K562 (cell line): ENCODE measurements around the gene FOXN3. TPM values are rescaled to one million over a fixed set of nuclear protein-coding genes. Genes with fewer than 3 reads are reported as not detected.

Experiments
- ATAC-seq: fragments of 200-7000 bp; cut with Tn5 transposase; 3 replicates; pipeline ENCODE4 v1.9.1; 2020; ENCODE audit warnings: moderate library complexity
- BruUV-seq: library from RNA; stranded (reverse); fragments of 400-500 nt; replicated peaks from 2 replicates; lab custom pipeline; 2021; lab: Mats Ljungman, UMichigan
- CTCF ChIA-PET: fragments of 300-600 bp; formaldehyde crosslinking; extraction: SDS; loops from one replicate; lab custom pipeline; 2021; ENCODE audit warnings: low intra/inter-chr PET ratio; lab: Yijun Ruan, JAX
- POLR2A ChIA-PET: fragments of 300-600, 350-650 bp; sonication (Branson Sonifier 250); formaldehyde crosslinking; extraction: SDS; loops from one replicate; lab custom pipeline; 2021; ENCODE audit warnings: antibody characterized with exemption, inconsistent platforms; lab: Yijun Ruan, JAX
- DNase-seq, 4 experiments: peaks; one replicate each; pipeline versions ENCODE4 v3.0.0 to v3.0.0-alpha.2; 2011 to 2018; ENCODE audit warnings: low spot score in 3 of 4, mixed read lengths in 3 of 4; ENCODE audit errors: extremely low read depth in 1 of 4
- FAIRE-seq: peaks from 2 replicates; lab custom pipeline; 2011; peaks lifted over from hg19 to GRCh38; lab: Jason Lieb, UNC
- H2AFZ ChIP-seq: 2 replicates; pipeline ENCODE4 v1.6.0; 2011; ENCODE audit warnings: low read depth, low read length, control low read depth, inconsistent platforms
- H3K27ac ChIP-seq: fragments of 200-600 bp; 3 replicates; pipeline ENCODE4 v1.8.0; 2011; ENCODE audit warnings: low read depth, mild to moderate bottlenecking, control low read depth, inconsistent platforms, low read length, moderate library complexity, mixed read lengths; ENCODE audit errors: extremely low read depth
- H3K27me3 ChIP-seq, 2 experiments: fragments of 300-600 bp in 1 of 2; 2 replicates in 1 of 2; 3 replicates in 1 of 2; pipeline versions ENCODE4 v1.6.0 to v1.8.0; 2011; ENCODE audit warnings: inconsistent platforms in 2 of 2, low read length in 2 of 2, mild to moderate bottlenecking in 1 of 2, mixed read lengths in 1 of 2, moderate library complexity in 1 of 2; ENCODE audit not compliant: control insufficient read depth in 2 of 2, insufficient read depth in 2 of 2
- H3K36me3 ChIP-seq: fragments of 300-600 bp; 3 replicates; pipeline ENCODE4 v1.8.0; 2011; ENCODE audit warnings: mild to moderate bottlenecking, low read length, inconsistent platforms; ENCODE audit not compliant: control insufficient read depth, insufficient read depth
- H3K4me1 ChIP-seq, 2 experiments: fragments of 200-600 bp in 1 of 2; replicated peaks in 1 of 2; 2 replicates in 1 of 2; 3 replicates in 1 of 2; pipeline versions ENCODE4 v1.5.1 to v1.8.0; 2011; ENCODE audit warnings: inconsistent platforms in 2 of 2, low read length in 2 of 2, mild to moderate bottlenecking in 1 of 2, mixed read lengths in 1 of 2, moderate library complexity in 1 of 2; ENCODE audit not compliant: control insufficient read depth in 2 of 2, insufficient read depth in 2 of 2
- H3K4me2 ChIP-seq: 2 replicates; pipeline ENCODE4 v1.6.1; 2011; ENCODE audit warnings: low read length, control low read depth, inconsistent platforms, mixed read lengths; ENCODE audit not compliant: insufficient read depth
- H3K4me3 ChIP-seq: fragments of 200-600 bp; sonication (generic), shearing (Covaris generic); 2 replicates; pipeline ENCODE4 v1.5.1; 2016; ENCODE audit warnings: control low read depth, inconsistent platforms
- H3K79me2 ChIP-seq: fragments of 200-600 bp; 3 replicates; pipeline ENCODE4 v1.8.0; 2011; ENCODE audit warnings: low read length, inconsistent platforms; ENCODE audit not compliant: control insufficient read depth, insufficient read depth
- H3K9ac ChIP-seq, 2 experiments: 2 replicates each; pipeline versions ENCODE4 v1.6.0 to v1.6.1; 2011; ENCODE audit warnings: low read depth in 2 of 2, low read length in 2 of 2, control low read depth in 1 of 2, inconsistent platforms in 1 of 2, mild to moderate bottlenecking in 1 of 2, mixed read lengths in 1 of 2; ENCODE audit not compliant: insufficient read depth in 1 of 2
- H3K9me1 ChIP-seq: one replicate; pipeline ENCODE4 v1.6.0; 2011; ENCODE audit warnings: inconsistent platforms, mild to moderate bottlenecking, low read length, moderate library complexity; ENCODE audit not compliant: control insufficient read depth, insufficient read depth
- H3K9me3 ChIP-seq: replicated peaks from 2 replicates; pipeline ENCODE4 v1.5.1; 2011; ENCODE audit warnings: low read depth, low read length, inconsistent platforms; ENCODE audit not compliant: control insufficient read depth, insufficient read depth
- H4K20me1 ChIP-seq: replicated peaks from 2 replicates; pipeline ENCODE4 v1.6.1; 2011; ENCODE audit warnings: low read length, inconsistent platforms, mixed read lengths; ENCODE audit not compliant: control insufficient read depth, insufficient read depth
- CBX1 ChIP-seq: sonication (generic); IDR thresholded peaks from 2 replicates; pipeline ENCODE4 v1.6.1; 2016; ENCODE audit warnings: antibody characterized with exemption, low read depth, mild to moderate bottlenecking
- CBX3 ChIP-seq, 2 experiments: IDR thresholded peaks; 1 replicate in 1 of 2; 2 replicates in 1 of 2; pipeline ENCODE4 v1.6.1; 2012; ENCODE audit warnings: inconsistent platforms in 2 of 2, low read length in 2 of 2, borderline replicate concordance in 1 of 2, control low read depth in 1 of 2
- E2F3 ChIP-seq: fragments of 250-450 bp; sonication (Bioruptor Pico); IDR thresholded peaks from 2 replicates; pipeline ENCODE4 v1.4.0; 2020; ENCODE audit warnings: mild to moderate bottlenecking
- KLF6 ChIP-seq: fragments of 250-450 bp; sonication (Bioruptor Pico); IDR thresholded peaks from 2 replicates; pipeline ENCODE4 v1.4.0; 2020; ENCODE audit warnings: mild to moderate bottlenecking, moderate library complexity, borderline replicate concordance
- MYNN ChIP-seq, 2 experiments: sonication (generic); formaldehyde crosslinking in 1 of 2; IDR thresholded peaks; 2 replicates each; pipeline versions ENCODE4 v1.5.0 to v1.6.1; 2016 to 2020; ENCODE audit warnings: antibody characterized with exemption in 1 of 2, missing genetic modification reagents in 1 of 2
- NFYB ChIP-seq: IDR thresholded peaks from 2 replicates; pipeline ENCODE4 v1.6.1; 2011; ENCODE audit warnings: mild to moderate bottlenecking, moderate library complexity; ENCODE audit not compliant: insufficient read length; ENCODE audit errors: extremely low read depth
- POLR3G ChIP-seq: IDR thresholded peaks from 2 replicates; pipeline ENCODE4 v1.6.1; 2011; ENCODE audit not compliant: insufficient read length, insufficient replicate concordance; ENCODE audit errors: extremely low read depth
- RBM22 ChIP-seq: fragments of 200-400 bp; formaldehyde crosslinking; IDR thresholded peaks from 2 replicates; pipeline ENCODE4 v1.6.1; 2018; ENCODE audit warnings: low read length, low read depth; ENCODE audit not compliant: poor library complexity, severe bottlenecking
- RBM25 ChIP-seq: fragments of 200-400 bp; formaldehyde crosslinking; IDR thresholded peaks from 2 replicates; pipeline ENCODE4 v1.6.1; 2018; ENCODE audit warnings: low read length, low read depth, moderate library complexity; ENCODE audit not compliant: severe bottlenecking
- STAT5B ChIP-seq: fragments of 250-450 bp; sonication (Bioruptor Pico); IDR thresholded peaks from 2 replicates; pipeline ENCODE4 v1.8.0; 2021; ENCODE audit warnings: mild to moderate bottlenecking, inconsistent platforms
- TARDBP ChIP-seq: fragments of 450-650 bp; IDR thresholded peaks from 2 replicates; pipeline ENCODE4 v1.6.1; 2016
- THRA ChIP-seq: fragments of 450-650 bp; IDR thresholded peaks from 2 replicates; pipeline ENCODE4 v1.6.1; 2017; ENCODE audit warnings: mild to moderate bottlenecking, moderate library complexity
- ZNF175 ChIP-seq: fragments of 200-800 bp; sonication (Bioruptor generic); IDR thresholded peaks from 2 replicates; pipeline ENCODE4 v1.6.1; 2016; ENCODE audit warnings: low read depth, mild to moderate bottlenecking, missing genetic modification characterization, missing compliant biosample characterization
- ZNF407 ChIP-seq: fragments of 450-650 bp; IDR thresholded peaks from 2 replicates; pipeline ENCODE4 v1.6.1; 2016; ENCODE audit warnings: low read depth
- ZNF444 ChIP-seq: fragments of 250-450 bp; sonication (Bioruptor Pico); IDR thresholded peaks from 2 replicates; pipeline ENCODE4 v1.4.0; 2020; ENCODE audit warnings: mild to moderate bottlenecking, moderate library complexity
- WGBS: fragments of 100-300 bp; shearing (Covaris generic); methylation state at CpG from one replicate; pipeline ENCODE4 v1.1.6; 2016; ENCODE audit warnings: low coverage, mixed read lengths; ENCODE audit not compliant: insufficient coverage; ENCODE audit errors: missing lambda C conversion rate; 5-methylcytosine and 5-hydroxymethylcytosine counted together
- in situ Hi-C: fragments of 300-500 bp; cut with MboI; formaldehyde crosslinking; loops from 4 replicates; pipeline ENCODE4 v1.15.0; 2018; ENCODE audit warnings: inconsistent platforms, mixed read lengths
- intact Hi-C: fragments of 100-400 bp; cut with micrococcal nuclease; formaldehyde crosslinking; loops from 2 replicates; pipeline ENCODE4 v1.14.2; 2022
- polyA plus RNA-seq, 8 experiments: library from polyadenylated mRNA; depleted of rRNA in 4 of 8; stranded (reverse) in 5 of 8; unstranded in 3 of 8; fragments of >200 nt; fragmentation: Nextera tagmentation in 2 of 8; fragmentation: Illumina TruSeq in 1 of 8; extraction: Ambion mirVana in 2 of 8; extraction: Trizol in 1 of 8; gene quantifications; 2 replicates each; pipeline versions ENCODE4 v1.2.1 to v1.2.3, GENCODE V29; 2011 to 2014; ENCODE audit warnings: inconsistent platforms in 1 of 8, missing spikeins in 1 of 8
- total RNA-seq, 7 experiments: library from RNA; depleted of rRNA in 6 of 7; stranded (reverse); fragments of >200 nt in 6 of 7; fragmentation: Illumina TruSeq in 2 of 7; extraction: Trizol in 2 of 7; gene quantifications; 2 replicates each; pipeline versions ENCODE4 v1.2.1 to v1.2.3, GENCODE V29; 2011 to 2021; ENCODE audit warnings: low replicate concordance in 1 of 7

FOXN3 gene
- total and polyA plus RNA-seq, 9 of the 15 experiments (the other 6 are each of a cell fraction or from before 2014, with no cell fraction given) = 0.07 to 1.3 (median 0.40) TPM

GRCh38 chr14:89227496-89227836 is 189.6 kb downstream of the FOXN3 start:
- ATAC-seq (no peak), DNase-seq (no peak), FAIRE-seq (no peak)
- Histone ChIP-seq H3K4me3 (no peak overlapping the region), H3K27ac (no peak overlapping the region), H4K20me1 (no peaks in the 10 kb centered on the region), H2AFZ (no peak overlapping the region), H3K9me3 (no peaks in the 10 kb centered on the region), H3K79me2 (no peaks in the 10 kb centered on the region), H3K4me1 (no peaks in the 10 kb centered on the region), H3K36me3 (no peaks in the 10 kb centered on the region), H3K4me2 (no peak overlapping the region), H3K27me3 (peaks cover 5 to 28% of the 10 kb centered on the region in 2 experiments; a peak in 3 of 5 replicates), H3K9me1 (no peaks in the 10 kb centered on the region), H3K9ac (no peak overlapping the region)
- BruUV-seq = no TSS peak
- in situ Hi-C loops (no loop called here), intact Hi-C loops (no loop called here)
- CTCF ChIA-PET = no interaction called here
- POLR2A ChIA-PET = interaction anchor here (1.0 kb wide), 1 partner anchor 572 kb away, joined by 3 read pairs; no protein-coding TSS in a partner anchor
- 0% methylated on average over 6 of the region's 8 CpGs for WGBS
- TF ChIP-seq ZNF175 = no peak
- no peak for TF ChIP-seq E2F3
- no peak for TF ChIP-seq ZNF407
- no peak for TF ChIP-seq STAT5B (CRISPR knock-in tag)
- TF ChIP-seq KLF6 (CRISPR knock-in tag) = no peak
- no peak for TF ChIP-seq ZNF444 (CRISPR knock-in tag)
- no peak for TF ChIP-seq CBX3 (IDR thresholded peaks at IDR 0.05; ENCODE audit: borderline replicate concordance in 1 of 2, low read length in 2 of 2)
- no peak for TF ChIP-seq RBM25
- TF ChIP-seq THRA = no peak
- TF ChIP-seq RBM22 = no peak
- no peak for TF ChIP-seq NFYB
- no peak for TF ChIP-seq POLR3G
- TF ChIP-seq TARDBP = no peak
- TF ChIP-seq MYNN (IDR thresholded peaks at IDR 0.05) = no peak
- TF ChIP-seq MYNN (CRISPR knock-in tag; IDR thresholded peaks at IDR 0.05) = no peak
- no peak for TF ChIP-seq CBX1
